SIG-M5 treated with dmso at 0.1 percent for 504 hours (cell line): ENCODE results near the gene HCCS.
"Not testable (repeated sequence)": the region's sequence is repeated elsewhere in the genome, so short reads cannot be mapped to it uniquely, and the experiment has no call there.

ENCODE experiments used
- DNase-seq: peaks from one replicate; lab custom pipeline; 2025; ENCODE audit not compliant: unreplicated experiment; lab: John Stamatoyannopoulos, UW

HCCS gene

GRCh38 chrX:11119313-11119943, 8.3 kb downstream of the HCCS start:
- DNase-seq = no peak

GRCh38 chrX:11123087-11123486, 12.0 kb downstream of the HCCS start:
- DNase-seq = not testable (repeated sequence)

- DNase-seq = no peak
Observed at GRCh38 chrX:11124112-11124511, 13.0 kb downstream of the HCCS start.

- no peak for DNase-seq
Observed at GRCh38 chrX:11125060-11125459, 13.9 kb downstream of the HCCS start.

- no peak for DNase-seq
Observed at GRCh38 chrX:11129534-11130105, 18.5 kb downstream of the HCCS start.

GRCh38 chrX:11130136-11130535, 19.0 kb downstream of the HCCS start:
- DNase-seq = no peak

GRCh38 chrX:11131146-11131545, 20.0 kb downstream of the HCCS start:
- DNase-seq = no peak

GRCh38 chrX:11135564-11136185, 24.5 kb downstream of the HCCS start:
- no peak for DNase-seq

GRCh38 chrX:11137543-11138139, 26.5 kb downstream of the HCCS start:
- DNase-seq = peak; percentile 19

GRCh38 chrX:11138498-11139390, 27.6 kb downstream of the HCCS start:
- DNase-seq = no peak

GRCh38 chrX:11143931-11144678, 33.0 kb downstream of the HCCS start:
- peak; percentile 60 for DNase-seq

- DNase-seq = no peak
Observed at GRCh38 chrX:11146411-11146810, 35.3 kb downstream of the HCCS start.

- no peak for DNase-seq
Observed at GRCh38 chrX:11148401-11148800, 37.3 kb downstream of the HCCS start.

GRCh38 chrX:11151799-11152559, 40.8 kb downstream of the HCCS start:
- no peak for DNase-seq

GRCh38 chrX:11159149-11159548, 48.0 kb downstream of the HCCS start:
- DNase-seq = no peak

- no peak for DNase-seq
Observed at GRCh38 chrX:11164433-11164832, 53.3 kb downstream of the HCCS start.

- no peak for DNase-seq
Observed at GRCh38 chrX:11171956-11172355, 60.8 kb downstream of the HCCS start.

- DNase-seq = no peak
Observed at GRCh38 chrX:11172415-11172814, 61.3 kb downstream of the HCCS start.
